IMR-90 (cell line): ENCODE data around the gene SLC25A26. TPM values are rescaled to one million over a fixed set of nuclear protein-coding genes. Genes with fewer than 3 reads are reported as not detected.

Experiments
- ATAC-seq: fragments of 200-7000 bp; cut with Tn5 transposase; 2 replicates; pipeline ENCODE4 v1.9.1; 2020; ENCODE audit warnings: low read depth, mild to moderate bottlenecking, moderate library complexity
- BruUV-seq: library from RNA; stranded (reverse); fragments of 400-500 nt; replicated peaks from 2 replicates; lab custom pipeline; 2021; lab: Mats Ljungman, UMichigan
- CTCF ChIA-PET: fragments of 300-600 bp; formaldehyde crosslinking; extraction: SDS; loops from one replicate; lab custom pipeline; 2021; ENCODE audit warnings: antibody characterized with exemption; lab: Yijun Ruan, JAX
- POLR2A ChIA-PET: fragments of 300-600 bp; sonication (Branson Sonifier 250); formaldehyde crosslinking; loops from one replicate; lab custom pipeline; 2022; ENCODE audit warnings: antibody characterized with exemption; ENCODE audit not compliant: unreplicated experiment; lab: Charles Lee
- DNase-seq: peaks from one replicate; pipeline ENCODE4 v3.0.0; 2013
- H2AFZ ChIP-seq: replicated peaks from 2 replicates; pipeline ENCODE3; 2013; ENCODE audit warnings: low read length, mild to moderate bottlenecking; ENCODE audit not compliant: poor library complexity
- H2AK5ac ChIP-seq: 2 replicates; pipeline ENCODE4 v1.6.1; 2013; ENCODE audit warnings: low read depth, low read length, inconsistent platforms
- H2AK9ac ChIP-seq: replicated peaks from 2 replicates; pipeline ENCODE3; 2013; ENCODE audit warnings: mild to moderate bottlenecking, low read depth, low read length, moderate library complexity; ENCODE audit not compliant: poor library complexity
- H2BK120ac ChIP-seq: 2 replicates; pipeline ENCODE4 v1.6.1; 2013; ENCODE audit warnings: low read depth, low read length, inconsistent platforms
- H2BK15ac ChIP-seq: 3 replicates; pipeline ENCODE4 v1.6.1; 2013; ENCODE audit warnings: low read depth, low read length, inconsistent platforms
- H2BK20ac ChIP-seq: 2 replicates; pipeline ENCODE4 v1.6.1; 2013; ENCODE audit warnings: low read depth, mild to moderate bottlenecking, inconsistent platforms, low read length, moderate library complexity
- H2BK5ac ChIP-seq: 2 replicates; pipeline ENCODE4 v1.6.1; 2013; ENCODE audit warnings: mild to moderate bottlenecking, low read depth, low read length, inconsistent platforms; ENCODE audit not compliant: poor library complexity, severe bottlenecking
- H3K14ac ChIP-seq: replicated peaks from 2 replicates; pipeline ENCODE4 v1.6.1; 2013; ENCODE audit warnings: low read depth, low read length, inconsistent platforms
- H3K18ac ChIP-seq: 2 replicates; pipeline ENCODE4 v1.6.1; 2013; ENCODE audit warnings: low read depth, low read length, control low read depth
- H3K23ac ChIP-seq: 2 replicates; pipeline ENCODE4 v1.6.1; 2013; ENCODE audit warnings: low read depth, low read length, inconsistent platforms
- H3K27ac ChIP-seq: 2 replicates; pipeline ENCODE4 v1.5.1; 2013; ENCODE audit warnings: mild to moderate bottlenecking, control low read depth, low read length; ENCODE audit not compliant: insufficient read depth
- H3K27me3 ChIP-seq: 2 replicates; pipeline ENCODE4 v1.6.1; 2013; ENCODE audit warnings: low read length; ENCODE audit not compliant: control insufficient read depth, insufficient read depth
- H3K36me3 ChIP-seq: 2 replicates; pipeline ENCODE4 v1.6.1; 2013; ENCODE audit warnings: low read length, mixed read lengths; ENCODE audit not compliant: control insufficient read depth, insufficient read depth
- H3K4ac ChIP-seq: 2 replicates; pipeline ENCODE4 v1.6.1; 2013; ENCODE audit warnings: low read depth, low read length, inconsistent platforms
- H3K4me1 ChIP-seq: 2 replicates; pipeline ENCODE4 v1.6.1; 2013; ENCODE audit warnings: low read length, mixed read lengths; ENCODE audit not compliant: control insufficient read depth, insufficient read depth
- H3K4me2 ChIP-seq: 2 replicates; pipeline ENCODE4 v1.6.1; 2013; ENCODE audit warnings: low read depth, mild to moderate bottlenecking, control low read depth, low read length, moderate library complexity
- H3K4me3 ChIP-seq: 2 replicates; pipeline ENCODE4 v1.5.1; 2013; ENCODE audit warnings: low read depth, mild to moderate bottlenecking, control low read depth, low read length, moderate library complexity; ENCODE audit not compliant: insufficient read depth
- H3K56ac ChIP-seq: 2 replicates; pipeline ENCODE4 v1.6.1; 2013; ENCODE audit warnings: low read length, inconsistent platforms; ENCODE audit not compliant: insufficient read depth; ENCODE audit errors: extremely low read depth
- H3K79me1 ChIP-seq, 2 experiments: 2 replicates each; pipeline ENCODE4 v1.6.1; 2013; ENCODE audit warnings: low read length in 2 of 2, inconsistent platforms in 1 of 2, low read depth in 1 of 2
- H3K9ac ChIP-seq: 2 replicates; pipeline ENCODE4 v1.6.1; 2013; ENCODE audit warnings: low read depth, low read length, control low read depth
- H3K9me1 ChIP-seq: 2 replicates; pipeline ENCODE4 v1.6.1; 2013; ENCODE audit warnings: low read length, inconsistent platforms; ENCODE audit not compliant: insufficient read depth
- H3K9me3 ChIP-seq: 2 replicates; pipeline ENCODE4 v1.6.1; 2013; ENCODE audit warnings: low read length; ENCODE audit not compliant: control insufficient read depth, insufficient read depth
- H4K20me1 ChIP-seq: 2 replicates; pipeline ENCODE4 v1.6.1; 2013; ENCODE audit warnings: low read length, inconsistent platforms; ENCODE audit not compliant: insufficient read depth
- H4K5ac ChIP-seq: 2 replicates; pipeline ENCODE4 v1.6.1; 2013; ENCODE audit warnings: mild to moderate bottlenecking, low read depth, low read length, control low read depth
- H4K8ac ChIP-seq, 2 experiments: 2 replicates each; pipeline ENCODE4 v1.6.1; 2013; ENCODE audit warnings: low read depth in 2 of 2, low read length in 2 of 2, control low read depth in 1 of 2, inconsistent platforms in 1 of 2
- H4K91ac ChIP-seq: 2 replicates; pipeline ENCODE4 v1.6.1; 2013; ENCODE audit warnings: low read depth, low read length, inconsistent platforms; ENCODE audit not compliant: insufficient read depth
- BHLHE40 ChIP-seq: fragments of 150-350 bp; IDR thresholded peaks from 2 replicates; pipeline ENCODE4 v1.6.1; 2016; ENCODE audit warnings: mild to moderate bottlenecking, low read depth, low read length
- CEBPB ChIP-seq: IDR thresholded peaks from 2 replicates; pipeline ENCODE4 v1.6.1; 2012; ENCODE audit warnings: low read depth, low read length, improper control_type of control experiment
- CHD1 ChIP-seq: IDR thresholded peaks from 2 replicates; pipeline ENCODE4 v1.6.1; 2012; ENCODE audit warnings: low read depth, low read length, improper control_type of control experiment
- FOS ChIP-seq: fragments of 150-350 bp; IDR thresholded peaks from 2 replicates; pipeline ENCODE4 v1.6.1; 2016; ENCODE audit warnings: low read depth, low read length
- MAFK ChIP-seq: IDR thresholded peaks from 2 replicates; pipeline ENCODE4 v1.6.1; 2012; ENCODE audit warnings: low read depth, low read length, improper control_type of control experiment
- MAZ ChIP-seq: IDR thresholded peaks from 2 replicates; pipeline ENCODE4 v1.6.1; 2012; ENCODE audit warnings: low read depth, mild to moderate bottlenecking, low read length, improper control_type of control experiment, moderate library complexity, borderline replicate concordance
- MXI1 ChIP-seq: IDR thresholded peaks from 2 replicates; pipeline ENCODE4 v1.6.1; 2012; ENCODE audit warnings: low read depth, mild to moderate bottlenecking, low read length, moderate library complexity, borderline replicate concordance
- NFE2L2 ChIP-seq: fragments of 150-350 bp; IDR thresholded peaks from 2 replicates; pipeline ENCODE4 v1.6.1; 2016; ENCODE audit warnings: low read depth, mild to moderate bottlenecking, low read length
- POLR2A ChIP-seq: IDR thresholded peaks from 2 replicates; pipeline ENCODE4 v1.6.1; 2012; ENCODE audit warnings: mild to moderate bottlenecking, low read depth, low read length
- RAD21 ChIP-seq: IDR thresholded peaks from 2 replicates; pipeline ENCODE4 v1.6.1; 2012; ENCODE audit warnings: low read length, improper control_type of control experiment
- RCOR1 ChIP-seq: IDR thresholded peaks from 2 replicates; pipeline ENCODE4 v1.6.1; 2012; ENCODE audit warnings: mild to moderate bottlenecking, low read length, improper control_type of control experiment; ENCODE audit not compliant: insufficient replicate concordance
- RFX5 ChIP-seq: IDR thresholded peaks from 2 replicates; pipeline ENCODE4 v1.8.0; 2012; ENCODE audit warnings: low read depth, mild to moderate bottlenecking, low read length, moderate library complexity
- SMC3 ChIP-seq: fragments of 150-350 bp; IDR thresholded peaks from 2 replicates; pipeline ENCODE4 v1.6.1; 2016; ENCODE audit warnings: low read depth, mild to moderate bottlenecking, antibody characterized with exemption, low read length, moderate library complexity
- WGBS, 2 experiments: methylation state at CpG; one replicate each; pipeline versions ENCODE4 v1.1.5 to v1.1.7; 2013; ENCODE audit warnings: missing lambda C conversion rate in 2 of 2; ENCODE audit not compliant: insufficient read length in 1 of 2; ENCODE audit errors: extremely low coverage in 2 of 2; 5-methylcytosine and 5-hydroxymethylcytosine counted together
- dilution Hi-C: fragments of 300-500 bp; cut with HindIII; formaldehyde crosslinking; loops from one replicate; pipeline ENCODE4 v1.14.3; 2018; ENCODE audit warnings: low sequenced_read_pairs; ENCODE audit not compliant: unreplicated experiment
- in situ Hi-C: fragments of 300-500 bp; cut with MboI; formaldehyde crosslinking; loops from 3 replicates; pipeline ENCODE4 v1.14.3; 2019; ENCODE audit warnings: low sequenced_read_pairs, inconsistent platforms, mixed read lengths
- intact Hi-C: fragments of 100-400 bp; cut with micrococcal nuclease; formaldehyde crosslinking; loops from 2 replicates; pipeline ENCODE4 v1.10.0; 2022
- polyA plus RNA-seq, 3 experiments: library from polyadenylated mRNA; depleted of rRNA; stranded (reverse); fragments of >200 nt; gene quantifications; 2 replicates each; pipeline ENCODE4 v1.2.3, GENCODE V29; 2012; ENCODE audit warnings: low replicate concordance in 1 of 3
- total RNA-seq: library from RNA; depleted of rRNA; stranded (reverse); fragments of >200 nt; gene quantifications from 2 replicates; pipeline ENCODE4 v1.2.3, GENCODE V29; 2012
- TF ChIP-seq, protein P1 (sequence below): conservative IDR thresholded peaks from 2 replicates; pipeline ENCODE4 v1.5.1; 2012; ENCODE audit warnings: mild to moderate bottlenecking, low read depth, low read length, improper control_type of control experiment
- TF ChIP-seq, protein P2 (sequence below): fragments of 150-350 bp; IDR thresholded peaks from 2 replicates; pipeline ENCODE4 v1.6.1; 2017; ENCODE audit warnings: mild to moderate bottlenecking, antibody characterized with exemption, low read length, low read depth
- TF ChIP-seq, protein P3 (sequence below): fragments of 150-350 bp; IDR thresholded peaks from 2 replicates; pipeline ENCODE4 v1.6.1; 2016; ENCODE audit warnings: low read depth, mild to moderate bottlenecking, low read length, moderate library complexity, borderline replicate concordance

SLC25A26 gene
- total and polyA plus RNA-seq, 2 of the 4 experiments (the other 2 are of a cell fraction) = 10.9 to 12.7 TPM

DNA sequence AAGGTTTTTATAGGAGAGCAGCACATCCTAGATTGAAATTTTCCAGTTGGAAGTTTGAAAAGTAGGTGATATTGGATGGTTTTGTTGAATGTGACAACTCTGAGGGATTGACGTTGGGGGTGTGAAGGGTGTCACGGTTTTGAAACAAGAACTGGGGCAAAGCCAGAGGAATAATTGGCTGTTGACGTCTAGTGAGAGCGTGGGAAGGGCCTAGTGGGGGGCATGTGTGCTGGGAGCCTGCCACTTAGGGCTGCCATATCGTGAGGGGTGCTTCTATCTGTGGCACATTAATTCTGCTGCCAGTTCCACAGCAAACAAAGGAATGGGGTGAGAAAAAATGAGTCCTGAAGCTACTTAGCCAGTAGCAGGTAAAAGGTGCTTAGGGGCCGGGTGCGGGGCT is 150.6 kb downstream of the SLC25A26 start:
- Histone ChIP-seq H3K4me1 (no peaks in the 10 kb centered on the region), H3K4ac (no peak overlapping the region), H3K27me3 (no peaks in the 10 kb centered on the region), H2BK120ac (no peak overlapping the region), H3K36me3 (peaks cover 9% of the 10 kb centered on the region; the same call in 1 of the 2 replicates), H3K23ac (no peak overlapping the region), H4K5ac (no peak overlapping the region), H4K20me1 (no peaks in the 10 kb centered on the region), H3K4me2 (no peak overlapping the region), H2AK5ac (no peak overlapping the region), H2BK5ac (no peak overlapping the region), H2AFZ (no peak overlapping the region), H2AK9ac (no peak overlapping the region), H3K4me3 (no peak overlapping the region), H3K9me1 (no peaks in the 10 kb centered on the region; the same call in 1 of the 2 replicates), H2BK15ac (no peak overlapping the region), H3K27ac (no peak overlapping the region), H4K8ac (no peak overlapping the region), H3K14ac (no peak overlapping the region), H2BK20ac (no peak overlapping the region), H3K79me1 (no peaks in the 10 kb centered on the region), H3K9ac (no peak overlapping the region), H3K9me3 (no peaks in the 10 kb centered on the region), H4K91ac (no peak overlapping the region), H3K18ac (no peak overlapping the region), H3K56ac (no peak overlapping the region)
- BruUV-seq = no TSS peak
- ATAC-seq (no peak), DNase-seq (no peak)
- WGBS, 2 experiments = 53 to 100% methylated on average over 1 to 5 of the region's 7 CpGs
- in situ Hi-C loops = no loop called here
- CTCF ChIA-PET = no interaction called here
- POLR2A ChIA-PET = no interaction called here
- intact Hi-C loops = no loop called here
- dilution Hi-C loops = no loop called here
- TF ChIP-seq, protein P1, sequence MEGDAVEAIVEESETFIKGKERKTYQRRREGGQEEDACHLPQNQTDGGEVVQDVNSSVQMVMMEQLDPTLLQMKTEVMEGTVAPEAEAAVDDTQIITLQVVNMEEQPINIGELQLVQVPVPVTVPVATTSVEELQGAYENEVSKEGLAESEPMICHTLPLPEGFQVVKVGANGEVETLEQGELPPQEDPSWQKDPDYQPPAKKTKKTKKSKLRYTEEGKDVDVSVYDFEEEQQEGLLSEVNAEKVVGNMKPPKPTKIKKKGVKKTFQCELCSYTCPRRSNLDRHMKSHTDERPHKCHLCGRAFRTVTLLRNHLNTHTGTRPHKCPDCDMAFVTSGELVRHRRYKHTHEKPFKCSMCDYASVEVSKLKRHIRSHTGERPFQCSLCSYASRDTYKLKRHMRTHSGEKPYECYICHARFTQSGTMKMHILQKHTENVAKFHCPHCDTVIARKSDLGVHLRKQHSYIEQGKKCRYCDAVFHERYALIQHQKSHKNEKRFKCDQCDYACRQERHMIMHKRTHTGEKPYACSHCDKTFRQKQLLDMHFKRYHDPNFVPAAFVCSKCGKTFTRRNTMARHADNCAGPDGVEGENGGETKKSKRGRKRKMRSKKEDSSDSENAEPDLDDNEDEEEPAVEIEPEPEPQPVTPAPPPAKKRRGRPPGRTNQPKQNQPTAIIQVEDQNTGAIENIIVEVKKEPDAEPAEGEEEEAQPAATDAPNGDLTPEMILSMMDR = no peak
- TF ChIP-seq MAZ (no peak), NFE2L2 (no peak), SMC3 (no peak), MXI1 (no peak), FOS (no peak), CEBPB (no peak), RCOR1 (no peak), RFX5 (no peak), MAFK (no peak), POLR2A (no peak), RAD21 (no peak), CHD1 (no peak), BHLHE40 (no peak)
- TF ChIP-seq, protein P2, sequence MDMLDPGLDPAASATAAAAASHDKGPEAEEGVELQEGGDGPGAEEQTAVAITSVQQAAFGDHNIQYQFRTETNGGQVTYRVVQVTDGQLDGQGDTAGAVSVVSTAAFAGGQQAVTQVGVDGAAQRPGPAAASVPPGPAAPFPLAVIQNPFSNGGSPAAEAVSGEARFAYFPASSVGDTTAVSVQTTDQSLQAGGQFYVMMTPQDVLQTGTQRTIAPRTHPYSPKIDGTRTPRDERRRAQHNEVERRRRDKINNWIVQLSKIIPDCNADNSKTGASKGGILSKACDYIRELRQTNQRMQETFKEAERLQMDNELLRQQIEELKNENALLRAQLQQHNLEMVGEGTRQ = no peak
- TF ChIP-seq, protein P3, sequence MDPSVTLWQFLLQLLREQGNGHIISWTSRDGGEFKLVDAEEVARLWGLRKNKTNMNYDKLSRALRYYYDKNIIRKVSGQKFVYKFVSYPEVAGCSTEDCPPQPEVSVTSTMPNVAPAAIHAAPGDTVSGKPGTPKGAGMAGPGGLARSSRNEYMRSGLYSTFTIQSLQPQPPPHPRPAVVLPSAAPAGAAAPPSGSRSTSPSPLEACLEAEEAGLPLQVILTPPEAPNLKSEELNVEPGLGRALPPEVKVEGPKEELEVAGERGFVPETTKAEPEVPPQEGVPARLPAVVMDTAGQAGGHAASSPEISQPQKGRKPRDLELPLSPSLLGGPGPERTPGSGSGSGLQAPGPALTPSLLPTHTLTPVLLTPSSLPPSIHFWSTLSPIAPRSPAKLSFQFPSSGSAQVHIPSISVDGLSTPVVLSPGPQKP = no peak
